AG10803 (cell line): ENCODE results near the gene NCK1.
A peak's percentile ranks its signal among the peaks of the same experiment; 100 is the strongest.
"Not testable (repeated sequence)": the region's sequence is repeated elsewhere in the genome, so short reads cannot be mapped to it uniquely, and the experiment has no call there.

Source experiments
- DNase-seq: peaks from one replicate; pipeline ENCODE4 v3.0.0; 2010; ENCODE audit warnings: low read depth
- H3K4me3 ChIP-seq: 2 replicates; pipeline ENCODE4 v1.5.1; 2011; ENCODE audit warnings: mild to moderate bottlenecking, low read length, control low read depth
- TF ChIP-seq, protein P1 (sequence below): conservative IDR thresholded peaks from 2 replicates; pipeline ENCODE4 v1.5.1; 2011; ENCODE audit warnings: mild to moderate bottlenecking, low read length, control low read depth, inconsistent platforms

The NCK1 gene

GRCh38 chr3:136984837-136985236, 122.8 kb downstream of the NCK1 start:
- DNase-seq = peak; percentile 52
- TF ChIP-seq, protein P1, sequence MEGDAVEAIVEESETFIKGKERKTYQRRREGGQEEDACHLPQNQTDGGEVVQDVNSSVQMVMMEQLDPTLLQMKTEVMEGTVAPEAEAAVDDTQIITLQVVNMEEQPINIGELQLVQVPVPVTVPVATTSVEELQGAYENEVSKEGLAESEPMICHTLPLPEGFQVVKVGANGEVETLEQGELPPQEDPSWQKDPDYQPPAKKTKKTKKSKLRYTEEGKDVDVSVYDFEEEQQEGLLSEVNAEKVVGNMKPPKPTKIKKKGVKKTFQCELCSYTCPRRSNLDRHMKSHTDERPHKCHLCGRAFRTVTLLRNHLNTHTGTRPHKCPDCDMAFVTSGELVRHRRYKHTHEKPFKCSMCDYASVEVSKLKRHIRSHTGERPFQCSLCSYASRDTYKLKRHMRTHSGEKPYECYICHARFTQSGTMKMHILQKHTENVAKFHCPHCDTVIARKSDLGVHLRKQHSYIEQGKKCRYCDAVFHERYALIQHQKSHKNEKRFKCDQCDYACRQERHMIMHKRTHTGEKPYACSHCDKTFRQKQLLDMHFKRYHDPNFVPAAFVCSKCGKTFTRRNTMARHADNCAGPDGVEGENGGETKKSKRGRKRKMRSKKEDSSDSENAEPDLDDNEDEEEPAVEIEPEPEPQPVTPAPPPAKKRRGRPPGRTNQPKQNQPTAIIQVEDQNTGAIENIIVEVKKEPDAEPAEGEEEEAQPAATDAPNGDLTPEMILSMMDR = no peak
- no peak overlapping the region for H3K4me3 ChIP-seq

GRCh38 chr3:136987398-136987980, 125.5 kb downstream of the NCK1 start:
- DNase-seq, H3K4me3 ChIP-seq: not testable (repeated sequence)

DNA sequence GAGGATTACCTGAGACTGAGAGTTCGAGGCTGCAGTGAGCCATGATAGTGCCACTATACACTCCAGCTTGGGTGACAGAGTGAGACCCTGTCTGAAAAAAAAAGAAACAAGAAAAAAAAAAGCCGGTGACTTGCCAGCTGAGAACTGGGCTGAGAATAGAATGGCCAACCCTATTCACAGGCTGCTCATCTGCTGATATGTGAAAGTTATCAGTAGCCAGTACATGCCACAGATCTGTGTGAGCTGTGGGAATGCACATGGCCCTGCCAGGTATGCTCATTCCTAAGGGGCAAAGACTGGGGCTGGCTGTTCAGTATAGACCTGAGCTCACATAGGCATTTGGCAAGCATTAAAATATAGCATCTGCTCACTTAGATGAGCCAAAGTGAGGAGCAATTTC, 126.6 kb downstream of the NCK1 start:
- no peak overlapping the region for H3K4me3 ChIP-seq
- no peak for DNase-seq
- TF ChIP-seq, protein P1 = no peak

DNA sequence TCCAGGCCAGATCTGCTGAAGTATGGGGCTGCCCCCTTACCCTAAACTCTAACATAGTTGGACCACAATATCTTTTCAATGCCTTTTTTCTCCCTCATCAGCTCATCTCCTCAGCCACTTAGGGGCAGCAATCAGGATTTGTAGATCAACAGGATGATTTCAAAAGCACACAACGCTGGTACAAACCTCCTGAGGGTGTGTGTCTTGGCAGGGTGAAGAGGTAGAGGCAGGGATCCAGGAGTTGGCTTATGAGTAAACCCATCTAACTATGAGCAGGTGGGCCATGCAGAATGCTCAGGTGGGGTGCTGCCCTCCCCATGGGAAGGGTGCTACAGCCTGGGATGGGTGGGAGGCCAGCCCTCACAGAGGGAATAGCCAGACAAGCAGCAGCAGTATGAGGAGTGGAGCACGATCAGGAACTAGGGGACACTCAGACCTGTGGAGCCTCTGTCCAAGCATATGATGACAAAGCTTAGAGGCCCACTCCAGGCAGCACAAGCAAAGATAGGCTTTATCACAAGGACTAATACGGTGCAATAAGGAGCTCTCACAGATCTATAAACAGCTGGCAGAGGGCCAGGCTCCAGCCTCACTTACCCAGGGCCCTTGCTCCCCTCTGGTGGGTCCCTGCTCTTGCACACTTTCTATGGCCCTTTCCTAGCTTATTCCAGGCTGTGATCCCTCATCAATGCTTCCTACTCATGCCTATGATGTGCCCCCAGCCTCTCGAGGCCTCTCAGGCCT, 127.9 kb downstream of the NCK1 start:
- no peak overlapping the region for H3K4me3 ChIP-seq
- DNase-seq = no peak
- TF ChIP-seq, protein P1 = no peak

DNA sequence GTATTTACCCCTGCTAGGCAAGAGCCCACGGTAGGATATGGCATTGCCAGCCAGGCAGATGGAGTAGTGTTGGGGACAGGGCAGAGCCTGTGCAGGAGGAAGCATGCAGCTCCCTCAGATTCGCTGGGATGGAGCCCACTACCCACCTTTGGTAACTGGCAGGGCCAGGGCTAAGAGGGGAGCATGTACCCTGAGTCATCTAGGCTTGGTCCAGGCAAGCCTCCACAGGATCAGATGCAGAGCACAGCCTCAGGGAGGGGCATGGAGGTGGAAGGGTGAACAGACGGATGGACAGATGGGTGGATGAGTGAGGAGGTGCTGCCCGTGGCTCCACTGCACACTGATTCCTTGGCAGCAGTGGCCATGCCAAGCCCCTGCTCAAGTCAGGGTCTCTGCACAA, 128.8 kb downstream of the NCK1 start:
- no peak for DNase-seq
- TF ChIP-seq, protein P1 = no peak
- H3K4me3 ChIP-seq = no peak overlapping the region

DNA sequence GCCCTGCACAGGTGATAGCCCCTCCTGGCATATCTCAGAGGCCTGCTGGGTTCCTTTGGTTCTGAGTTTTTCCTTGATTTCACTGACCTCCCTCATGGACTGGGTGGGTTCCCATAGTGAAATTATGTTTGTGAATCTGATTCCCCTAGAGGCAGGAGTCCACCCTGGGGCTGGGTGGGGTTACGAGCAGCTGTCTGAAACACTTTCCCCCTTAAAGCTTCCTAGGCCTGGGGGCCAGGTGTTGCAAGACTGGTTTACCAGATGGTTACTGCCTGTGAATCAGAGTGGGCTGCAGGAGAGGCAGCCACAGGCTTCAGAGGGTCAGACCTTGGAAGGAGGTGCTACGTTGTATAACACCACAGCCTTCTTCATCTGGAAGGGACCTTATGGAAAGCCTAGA, 130.1 kb downstream of the NCK1 start:
- TF ChIP-seq, protein P1 = no peak
- DNase-seq = no peak

DNA sequence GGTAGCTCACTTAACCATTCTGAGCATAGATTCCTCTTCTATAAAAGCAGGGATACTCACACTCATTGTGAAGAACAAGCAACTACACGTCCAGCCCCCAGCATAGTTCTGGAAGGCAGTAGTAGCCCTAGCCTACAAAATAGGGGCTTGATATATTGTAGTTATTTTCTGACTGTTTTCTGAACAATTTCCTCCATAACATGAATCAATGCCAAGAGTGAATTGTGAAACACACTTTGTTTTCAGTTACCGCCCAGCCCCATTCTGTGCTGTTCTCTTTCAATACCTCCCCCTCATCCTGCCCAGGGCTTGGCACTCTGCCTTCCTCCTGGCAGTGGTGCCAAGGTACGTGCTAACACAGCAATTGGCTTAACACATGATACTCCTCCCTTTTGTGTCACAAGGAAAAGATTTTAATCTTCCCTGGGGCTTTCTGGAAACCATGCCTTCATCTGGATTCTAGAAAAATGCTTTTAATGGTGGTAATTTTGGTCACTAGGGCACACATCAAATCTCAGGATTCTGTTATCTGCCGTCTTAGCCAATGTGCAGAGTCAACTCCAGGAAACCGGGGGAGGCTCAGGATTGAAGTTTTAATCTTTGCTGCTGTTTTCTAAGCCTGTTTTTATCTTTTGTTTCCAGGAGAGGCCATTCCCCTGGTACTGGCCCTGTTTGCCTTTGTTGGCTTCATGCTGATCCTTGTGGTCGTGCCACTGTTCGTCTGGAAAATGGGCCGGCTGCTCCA, 132.9 kb downstream of the NCK1 start:
- peak; percentile 99 for DNase-seq
- TF ChIP-seq, protein P1 = no peak

More for the DNA sequence above, 130.1 kb downstream of the NCK1 start:
- no peak overlapping the region for H3K4me3 ChIP-seq

More for the DNA sequence above, 132.9 kb downstream of the NCK1 start:
- no peak overlapping the region for H3K4me3 ChIP-seq
